ENCODE data around the gene ORM2.

ORM2 gene

DNA sequence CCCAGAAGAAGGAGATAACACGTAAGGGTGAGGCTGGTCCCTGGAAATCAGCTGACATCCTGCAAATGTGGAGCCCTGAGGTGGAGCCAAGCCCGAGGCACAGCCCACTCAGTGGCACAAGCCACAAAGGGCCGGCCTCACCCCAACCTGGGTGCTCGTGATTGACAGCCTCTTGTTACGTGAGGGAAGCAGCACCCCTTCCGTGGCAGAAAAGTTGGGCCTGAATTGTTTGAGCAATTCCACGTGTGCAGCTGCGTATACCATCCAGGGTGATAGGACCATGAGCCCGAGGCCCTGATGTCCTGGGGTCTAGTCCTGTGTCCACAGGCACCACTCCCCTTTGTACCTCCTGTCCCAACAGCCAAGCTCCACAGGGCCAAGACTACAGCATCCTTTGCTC, 4.8 kb downstream of the ORM2 start:
- no peak for DNase-seq

- DNase-seq = no peak
These were observed 6.1 kb downstream of the ORM2 start for GRCh38 chr9:114335745-114336144.

DNA sequence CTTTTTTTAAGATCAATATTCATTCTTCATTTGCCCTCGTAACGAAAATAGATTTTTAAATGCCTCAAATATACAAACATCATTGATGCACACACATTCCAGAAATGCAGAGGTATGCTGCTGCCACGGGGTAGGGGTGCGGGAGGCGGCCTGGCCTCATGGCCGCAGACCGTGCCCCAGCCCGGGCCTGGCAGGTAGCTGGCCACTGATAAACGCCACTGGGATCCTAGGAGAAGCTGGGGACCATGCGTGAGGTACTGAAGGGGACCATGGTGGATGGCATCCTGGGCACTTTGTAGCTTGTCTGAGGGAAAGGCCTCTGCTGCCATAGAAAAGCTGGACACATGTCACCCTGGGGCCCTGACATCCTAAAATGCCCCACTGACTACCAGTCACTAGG, 6.5 kb downstream of the ORM2 start:
- DNase-seq = no peak

DNA sequence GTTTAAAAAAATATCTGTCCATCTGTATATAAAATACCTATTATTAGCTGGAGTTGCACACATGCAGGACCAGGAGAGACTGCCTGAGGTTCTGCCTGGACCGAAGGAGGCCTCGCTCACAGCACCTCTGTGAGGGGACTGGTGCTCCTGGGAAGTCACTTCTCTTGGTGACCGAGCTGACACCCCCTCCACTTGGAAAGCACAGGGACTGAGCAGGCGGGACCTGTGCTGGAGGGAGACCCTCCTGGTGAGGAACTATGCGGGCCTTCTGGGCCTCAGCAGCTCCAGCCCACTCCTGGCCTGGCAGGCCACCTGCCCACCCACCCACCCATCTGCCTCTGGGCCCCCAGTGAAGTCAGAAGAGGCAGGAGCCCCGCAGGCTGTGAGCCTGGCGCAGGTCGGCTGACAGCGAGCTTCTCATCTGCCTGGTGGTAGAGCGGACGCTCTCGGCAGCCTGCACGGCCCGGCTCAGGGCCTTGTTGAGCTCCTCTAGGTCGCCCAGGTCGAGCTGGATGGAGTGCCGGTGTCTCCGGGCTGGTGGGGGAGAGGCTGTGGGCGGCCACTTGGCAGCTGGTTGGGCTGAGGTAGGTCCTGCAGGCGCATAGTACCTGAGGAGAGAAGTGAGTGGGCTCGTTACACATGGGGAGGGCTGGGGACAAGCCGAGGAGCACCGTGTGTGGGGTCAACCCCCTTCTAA, 7.2 kb downstream of the ORM2 start:
- DNase-seq = no peak

- DNase-seq = no peak
These were observed 8.5 kb downstream of the ORM2 start for GRCh38 chr9:114338187-114338586.

- DNase-seq = peak; percentile 31
These were observed 9.7 kb downstream of the ORM2 start for GRCh38 chr9:114339130-114339908.

- DNase-seq = no peak
These were observed 11.6 kb downstream of the ORM2 start for GRCh38 chr9:114341152-114341830.

DNA sequence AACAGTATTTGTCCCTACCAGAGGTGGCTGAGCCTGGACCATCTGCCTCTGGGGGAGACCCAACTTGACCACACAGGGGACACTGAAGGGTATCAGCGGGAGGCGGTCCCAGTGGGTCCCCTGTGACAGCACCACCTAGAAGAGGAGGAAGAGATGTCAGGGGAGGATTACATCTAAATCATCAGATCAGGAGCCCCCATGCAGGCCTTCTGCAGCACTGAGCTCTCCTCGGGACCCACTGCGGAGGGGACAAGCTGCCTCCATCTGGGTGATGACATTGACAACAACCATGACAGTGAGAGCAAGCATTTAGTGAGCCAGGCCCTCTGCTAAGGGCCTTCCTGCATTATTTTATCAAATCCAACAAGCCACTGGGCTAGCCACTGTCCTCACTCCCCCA, 12.3 kb downstream of the ORM2 start:
- DNase-seq = no peak

DNA sequence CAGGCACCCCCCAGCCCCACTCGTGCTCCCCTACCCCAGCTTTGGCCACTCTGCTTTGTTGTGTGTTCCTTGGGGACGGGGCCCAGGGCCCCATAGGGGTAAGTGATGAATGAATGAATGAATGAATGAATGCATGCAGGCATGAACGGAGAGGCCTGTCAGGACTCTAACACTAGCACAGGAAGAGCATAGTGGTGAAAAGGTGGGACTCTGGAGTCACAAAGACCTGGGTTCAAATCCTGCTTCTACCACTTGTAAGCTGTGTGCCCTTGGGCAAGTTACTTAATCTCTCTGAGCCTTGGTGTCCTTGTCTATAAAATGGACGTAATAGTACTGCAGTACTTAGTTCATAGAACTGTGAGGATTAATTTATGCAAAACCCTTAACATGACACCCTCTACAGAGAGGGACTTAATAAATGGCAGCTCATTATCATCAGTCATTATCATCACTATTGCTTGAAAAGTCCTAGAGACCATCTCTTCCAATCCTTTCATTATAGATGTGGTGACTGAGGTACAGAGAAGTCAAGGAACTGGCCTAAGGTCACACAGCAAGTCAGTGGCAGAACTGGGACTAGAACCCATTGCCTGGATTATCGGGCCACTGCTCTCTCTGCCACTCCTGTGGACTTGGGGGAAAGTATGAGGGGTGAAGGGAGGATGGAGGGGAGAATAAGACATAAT, 13.2 kb downstream of the ORM2 start:
- DNase-seq = no peak

GRCh38 chr9:114343471-114344187, 14.0 kb downstream of the ORM2 start:
- no peak for DNase-seq

DNA sequence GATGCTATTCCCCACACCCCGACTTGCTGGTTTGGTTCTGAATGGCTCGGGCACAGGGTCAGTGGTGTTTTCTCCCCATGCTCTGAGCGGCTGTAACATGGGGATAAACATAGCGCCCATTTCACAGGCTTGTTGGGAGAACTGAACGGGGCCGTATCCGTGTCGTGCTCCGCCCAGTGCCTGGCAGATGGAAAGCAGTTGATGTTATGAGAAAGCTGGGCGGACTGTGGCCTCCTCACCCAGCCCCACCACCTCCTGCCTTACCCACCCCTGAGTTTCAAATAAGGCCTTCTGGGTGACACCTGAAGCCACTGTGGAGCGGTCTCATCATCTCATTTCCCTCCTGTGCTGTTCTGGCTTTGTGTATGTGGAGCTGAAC, 14.5 kb downstream of the ORM2 start:
- no peak for DNase-seq

- DNase-seq = no peak
These were observed 15.0 kb downstream of the ORM2 start for GRCh38 chr9:114344692-114345091.

DNA sequence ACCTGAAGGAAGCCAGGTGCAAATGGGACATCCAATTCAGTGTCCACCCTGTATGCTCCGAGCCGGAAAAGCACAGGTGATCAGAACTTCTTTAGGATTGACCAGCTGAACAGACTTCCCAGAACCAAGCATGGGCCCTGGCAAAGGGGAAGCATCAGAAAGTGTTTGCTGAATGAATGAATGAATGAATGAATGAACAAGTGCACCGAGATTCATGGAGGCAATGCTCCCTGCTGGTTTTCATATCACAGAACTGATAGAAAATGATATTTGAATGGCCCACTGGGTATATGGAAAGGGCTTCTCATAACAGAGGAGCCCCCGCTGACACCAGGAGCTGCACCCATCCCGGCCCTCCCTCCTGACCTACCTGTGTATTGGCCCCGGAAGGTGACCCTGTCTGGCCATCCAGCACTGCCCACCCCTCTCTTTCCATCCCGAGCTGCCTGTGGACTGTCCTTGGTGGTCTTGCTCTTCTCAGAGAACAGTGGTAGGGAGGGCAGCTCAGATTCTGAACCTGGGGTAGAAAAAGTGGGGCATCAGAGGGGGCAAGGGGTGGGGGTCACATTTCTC, 15.9 kb downstream of the ORM2 start:
- DNase-seq = no peak

DNA sequence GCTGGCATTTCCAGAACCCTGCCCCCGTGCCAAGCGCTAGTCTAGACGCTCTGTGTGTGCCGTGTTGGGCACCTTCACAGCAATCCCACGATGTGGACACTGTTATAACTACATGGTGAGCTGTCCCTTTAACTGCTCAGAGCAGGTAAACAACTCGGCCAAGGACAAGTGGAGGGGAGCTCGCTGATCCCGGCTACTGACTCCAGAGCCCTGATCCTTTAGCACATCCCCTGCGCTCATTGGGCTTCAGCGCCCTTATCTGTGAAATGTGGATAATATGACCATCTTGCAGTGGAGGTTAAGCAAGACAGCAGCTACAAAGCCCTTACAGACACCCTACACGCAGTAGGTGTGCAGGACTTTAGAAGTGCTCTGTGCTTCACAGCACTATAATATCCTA, 16.5 kb downstream of the ORM2 start:
- no peak for DNase-seq

GRCh38 chr9:114347675-114348074, 18.0 kb downstream of the ORM2 start:
- DNase-seq = peak; percentile 18

DNA sequence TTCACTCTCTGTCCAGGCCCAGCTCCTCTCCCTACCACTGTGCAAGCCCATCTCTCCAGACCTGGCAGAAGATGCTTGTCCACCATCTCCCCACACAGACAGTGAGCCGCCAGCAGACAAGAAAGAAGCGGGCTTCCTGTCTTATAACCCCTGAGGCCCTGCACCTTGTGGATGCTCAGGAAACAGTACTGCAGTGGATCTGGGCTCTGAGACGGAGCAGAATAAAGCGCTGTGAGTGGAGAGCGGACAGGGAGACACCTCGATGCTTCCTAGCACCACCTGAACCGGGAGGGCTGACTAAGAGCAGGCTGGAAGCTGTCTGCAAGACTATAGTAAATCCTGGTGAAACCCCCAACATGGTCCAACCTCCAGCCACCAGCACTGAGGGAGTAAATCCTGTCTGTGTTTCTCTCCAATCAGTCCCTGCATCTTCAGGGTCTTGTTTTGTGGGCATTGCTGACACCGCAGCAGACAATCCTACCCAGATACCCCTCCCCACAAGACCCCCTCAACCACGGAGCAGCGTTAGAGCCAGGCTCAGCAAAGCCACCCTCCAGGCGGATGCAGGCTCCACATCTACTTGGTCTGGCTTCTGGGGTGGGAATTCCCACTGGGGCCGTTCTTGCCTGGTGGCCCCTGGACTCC, 18.7 kb downstream of the ORM2 start:
- no peak for DNase-seq

DNA sequence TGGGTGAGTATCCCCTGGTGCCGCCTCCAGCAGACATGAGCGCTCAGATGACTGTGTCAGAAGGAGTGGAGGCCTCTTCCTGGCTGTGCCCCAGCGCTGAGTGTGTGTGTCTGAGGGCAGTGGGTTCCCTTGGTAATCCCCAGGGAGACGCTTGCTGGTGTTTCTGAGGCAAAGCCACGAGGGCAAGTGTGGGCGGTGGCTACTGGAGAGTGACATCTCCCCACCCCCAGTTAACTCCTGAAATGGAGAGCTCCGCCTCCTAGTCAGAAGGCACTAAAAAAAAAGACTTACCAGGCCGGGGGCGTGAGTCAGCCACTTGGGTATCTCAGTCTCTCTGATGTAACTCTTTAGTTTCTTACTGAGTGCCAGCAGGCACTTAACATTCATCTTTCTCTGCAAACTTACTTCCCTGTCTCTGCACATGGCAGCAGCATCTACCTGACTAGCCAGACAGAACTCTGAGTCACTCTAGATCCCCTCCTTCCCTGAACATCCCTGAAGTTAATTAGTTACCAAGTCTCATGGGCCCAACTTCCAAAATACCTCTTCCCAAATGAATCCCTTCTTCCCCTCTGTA, 19.3 kb downstream of the ORM2 start:
- no peak for DNase-seq

- no peak for DNase-seq
These were observed 20.2 kb downstream of the ORM2 start for GRCh38 chr9:114349713-114350480.

GRCh38 chr9:114350636-114351401, 21.1 kb downstream of the ORM2 start:
- no peak for DNase-seq

- no peak for DNase-seq
These were observed 22.3 kb downstream of the ORM2 start for GRCh38 chr9:114351932-114352331.
